ENCODE data around the gene ZNF417. TPM values are rescaled to one million over a fixed set of nuclear protein-coding genes. Genes with fewer than 3 reads are reported as not detected.
"Not testable (repeated sequence)": the region's sequence is repeated elsewhere in the genome, so short reads cannot be mapped to it uniquely, and the experiment has no call there.

The ZNF417 gene
- polyA plus RNA-seq (ENCODE audit: insufficient read length), result 43.8 TPM
- long read RNA-seq, donor 1, partial matches to known transcripts, result 7 of 14 reads
- long read RNA-seq, donor 1, other reads (novel, unspliced or antisense), result 0 of 14 reads
- long read RNA-seq, donor 2, partial matches to known transcripts, result 0 of 1 reads
- long read RNA-seq, donor 2, other reads (novel, unspliced or antisense), result 0 of 1 reads
- long read RNA-seq, donor 3, partial matches to known transcripts, result 0 of 3 reads
- long read RNA-seq, donor 3, other reads (novel, unspliced or antisense), result 0 of 3 reads
- long read RNA-seq, donor 4, result 0 reads
- long read RNA-seq, donor 5, partial matches to known transcripts, result 0 of 1 reads
- long read RNA-seq, donor 5, other reads (novel, unspliced or antisense), result 0 of 1 reads
- long read RNA-seq, donor 6, partial matches to known transcripts, result 0 of 2 reads
- long read RNA-seq, donor 6, other reads (novel, unspliced or antisense), result 0 of 2 reads
- long read RNA-seq, donor 7, partial matches to known transcripts, result 0 of 2 reads
- long read RNA-seq, donor 7, other reads (novel, unspliced or antisense), result 0 of 2 reads
- long read RNA-seq, donor 8, result 0 reads

DNA sequence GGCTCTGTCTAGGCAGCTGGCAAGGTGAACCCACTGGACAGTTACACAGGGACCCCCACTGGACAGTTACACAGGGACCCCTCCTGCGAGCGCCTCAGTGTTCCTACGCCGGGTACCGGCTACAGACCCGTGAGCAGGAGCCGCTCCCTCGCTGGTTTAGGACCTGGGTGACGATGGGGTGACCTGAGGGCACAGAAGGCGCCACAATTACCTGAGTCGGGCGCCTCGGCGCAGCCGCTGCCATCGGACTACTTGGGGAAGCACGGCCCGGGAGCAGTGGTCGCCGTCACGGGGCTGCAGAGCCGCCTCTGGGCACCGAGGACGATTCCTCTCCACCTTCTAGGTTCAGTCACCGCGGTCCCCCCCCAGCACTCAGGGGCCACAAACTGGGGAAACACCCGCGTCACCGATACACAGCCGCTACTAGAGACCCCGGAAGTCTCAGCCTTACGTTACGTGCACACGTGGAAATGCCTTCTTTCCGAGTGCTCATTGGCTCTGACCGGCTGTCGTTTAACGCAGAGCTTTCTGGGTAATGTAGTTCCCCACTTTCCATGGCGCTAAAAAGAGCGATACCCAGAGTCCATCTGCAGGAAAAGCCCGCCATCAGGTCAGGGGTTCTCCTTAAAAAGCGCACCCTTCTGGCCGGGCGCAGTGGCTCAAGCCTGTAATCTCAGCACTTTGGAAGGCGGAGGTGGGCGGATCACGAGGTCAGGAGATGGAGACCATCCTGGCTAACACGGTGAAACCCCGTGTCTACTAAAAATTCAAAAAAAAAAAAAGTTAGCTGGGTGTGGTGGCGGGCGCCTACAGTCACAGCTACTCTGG lies at the start of gene ZNF417:
ZNF417 (minus strand) TSS at position 425 of the 828 bp plus-strand sequence; CDS start at position 244, 181 bp downstream.
- DNase-seq, result peak; percentile 93

- DNase-seq, result no peak
Observed at GRCh38 chr19:57964761-57965160, 48.4 kb upstream of the ZNF417 start.

DNA sequence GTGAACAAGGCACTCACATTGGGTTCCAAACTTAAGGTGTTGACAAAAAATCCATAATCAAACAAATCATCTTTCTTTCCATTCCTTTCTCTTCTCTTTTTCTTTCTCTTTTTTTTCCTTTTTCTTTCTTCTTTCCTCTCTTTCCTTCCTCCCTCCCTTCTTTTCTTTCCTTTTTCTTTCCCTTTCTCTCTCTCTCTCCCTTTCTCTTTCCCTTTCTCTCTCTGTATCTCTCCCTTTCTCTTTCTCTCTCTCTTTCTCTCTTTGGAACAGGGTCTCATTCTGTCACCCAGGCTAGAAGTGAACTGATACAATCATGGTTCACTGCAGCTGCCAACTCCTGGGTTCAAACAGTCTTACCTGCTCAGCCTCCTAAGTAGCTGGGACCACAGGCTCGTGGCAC lies 45.4 kb upstream of the ZNF417 start:
- DNase-seq, result no peak

DNA sequence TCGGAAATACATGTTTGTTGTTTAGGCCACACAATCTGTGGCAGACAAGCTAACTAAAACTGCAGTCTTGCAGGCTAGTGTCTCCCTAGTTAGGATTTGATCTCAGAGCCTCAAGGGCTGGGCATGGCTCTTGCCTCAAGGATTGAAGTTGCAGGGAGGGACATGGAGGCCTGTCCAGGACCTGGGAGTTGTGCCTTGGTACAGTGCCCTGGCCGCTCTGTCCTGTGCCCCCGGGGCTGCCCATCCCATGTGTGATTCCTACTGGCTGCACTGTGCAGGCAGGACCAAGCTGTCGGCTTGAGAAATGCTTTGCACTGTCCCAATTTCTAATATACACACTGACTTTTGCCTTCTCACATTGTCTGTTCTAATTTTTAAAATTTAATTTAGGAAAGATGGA lies 38.6 kb upstream of the ZNF417 start:
- DNase-seq, result no peak

DNA sequence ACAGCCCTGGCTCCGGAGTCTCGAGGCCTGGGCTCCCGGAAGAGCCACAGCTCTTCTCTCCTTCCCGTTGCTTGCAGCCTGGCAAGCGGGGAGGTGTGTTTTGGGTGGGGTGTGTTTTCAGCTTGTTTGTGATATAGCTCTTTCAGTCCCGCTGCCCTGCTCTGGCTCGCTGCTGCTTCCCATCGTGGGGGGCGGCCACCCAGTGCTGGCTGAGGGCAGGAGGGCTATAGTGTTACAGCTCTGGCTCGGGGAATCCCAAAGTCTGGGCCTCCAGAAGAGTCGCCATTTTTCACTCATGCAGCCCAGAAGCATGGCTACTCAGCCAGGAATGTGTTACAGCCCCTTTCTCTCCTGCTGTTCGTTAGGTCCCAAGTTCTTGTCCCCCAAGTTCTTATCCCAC lies 33.3 kb upstream of the ZNF417 start:
- DNase-seq, result no peak

DNA sequence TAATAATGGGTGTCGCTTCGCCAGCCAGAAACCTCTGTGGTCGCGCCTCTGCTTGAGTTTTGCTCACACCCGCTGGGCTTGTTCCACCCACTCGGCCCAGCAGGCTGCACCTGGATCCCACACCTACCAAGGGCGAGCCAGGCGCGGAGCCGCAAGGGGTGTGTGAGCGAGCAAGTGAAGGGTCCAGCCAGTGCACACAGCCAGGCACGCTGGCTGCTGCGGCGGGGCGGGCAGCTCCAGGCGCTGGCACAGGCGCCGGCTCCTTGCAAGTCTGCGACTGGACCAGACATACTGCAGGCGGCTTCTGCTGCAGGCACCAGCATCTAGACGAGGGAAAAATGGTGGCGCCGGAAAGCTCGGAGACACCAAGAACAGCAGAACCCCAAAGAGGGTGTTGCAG lies 32.9 kb upstream of the ZNF417 start:
- DNase-seq, result no peak

- DNase-seq, result peak; percentile 97
Observed at GRCh38 chr19:57947419-57948134, 31.2 kb upstream of the ZNF417 start, which contains the start of gene ZNF256. Gene ZNF256, minus strand, starts transcription at chr19:57947706. Its CDS starts 232 bp downstream, at chr19:57947474.

DNA sequence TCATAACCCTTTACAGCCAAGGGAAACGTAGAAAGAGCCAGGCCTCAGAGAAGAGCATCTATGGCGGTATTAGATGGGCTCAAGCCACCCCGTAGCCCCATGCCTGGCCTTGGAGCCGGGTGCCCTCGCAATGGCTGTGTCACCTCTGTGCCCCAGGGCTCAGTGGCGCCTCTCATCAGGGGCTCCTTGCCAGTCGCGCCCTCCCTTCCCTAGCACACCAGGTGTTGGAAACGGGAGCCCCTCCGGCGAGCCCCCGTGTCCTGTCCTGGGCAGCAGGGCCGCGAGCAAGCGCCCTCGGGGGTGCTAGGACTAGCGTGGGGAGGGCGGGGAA lies 30.7 kb upstream of the ZNF417 start:
- no peak for DNase-seq

GRCh38 chr19:57946316-57946715 lies 29.9 kb upstream of the ZNF417 start:
- DNase-seq, result no peak

DNA sequence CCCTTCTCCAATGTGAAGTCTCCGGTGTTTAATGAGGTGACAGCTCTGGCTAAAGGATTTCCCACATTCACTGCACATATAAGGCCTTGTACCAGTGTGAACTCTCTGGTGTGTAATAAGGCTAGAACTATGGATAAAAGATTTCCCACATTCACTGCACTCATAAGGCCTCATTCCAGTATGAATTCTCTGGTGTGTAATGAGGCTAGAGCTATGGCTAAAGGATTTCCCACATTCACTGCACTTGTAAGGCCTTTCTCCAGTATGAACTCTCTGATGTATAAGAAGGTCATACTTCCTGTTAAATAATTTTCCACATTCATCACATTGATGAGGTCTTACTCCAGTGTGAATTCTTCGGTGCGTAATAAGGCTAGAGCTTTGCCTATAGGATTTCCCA lies 25.2 kb upstream of the ZNF417 start:
- DNase-seq, result no peak

GRCh38 chr19:57935731-57936130 lies 19.3 kb upstream of the ZNF417 start:
- no peak for DNase-seq

- peak; percentile 88 for DNase-seq
Observed at GRCh38 chr19:57934820-57935665, 18.7 kb upstream of the ZNF417 start, which contains the start of gene ZNF418. Gene ZNF418, minus strand, starts transcription at chr19:57935402. Its CDS starts 1,580 bp downstream, at chr19:57933822.

GRCh38 chr19:57927587-57927986 lies 11.2 kb upstream of the ZNF417 start:
- DNase-seq, result no peak

DNA sequence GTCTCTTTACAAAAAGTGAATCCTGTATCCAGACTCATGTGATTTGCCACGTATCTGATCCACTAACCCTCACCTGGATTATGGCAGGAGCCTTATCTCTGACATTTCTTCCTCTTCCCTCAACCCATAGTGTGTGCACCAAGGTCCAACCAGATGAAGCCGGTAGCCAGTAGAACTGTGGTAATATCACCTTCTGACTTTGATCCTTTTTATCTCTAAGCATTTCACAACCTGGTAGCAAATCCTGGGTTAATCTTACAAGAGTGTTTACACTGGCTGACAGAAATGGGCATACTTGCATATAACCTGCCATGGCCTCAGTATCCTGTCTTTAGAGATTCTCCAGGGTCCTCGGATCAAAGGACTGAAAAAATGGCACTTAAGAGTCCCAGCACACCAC lies 1.9 kb downstream of the ZNF417 start:
- no peak for DNase-seq

DNA sequence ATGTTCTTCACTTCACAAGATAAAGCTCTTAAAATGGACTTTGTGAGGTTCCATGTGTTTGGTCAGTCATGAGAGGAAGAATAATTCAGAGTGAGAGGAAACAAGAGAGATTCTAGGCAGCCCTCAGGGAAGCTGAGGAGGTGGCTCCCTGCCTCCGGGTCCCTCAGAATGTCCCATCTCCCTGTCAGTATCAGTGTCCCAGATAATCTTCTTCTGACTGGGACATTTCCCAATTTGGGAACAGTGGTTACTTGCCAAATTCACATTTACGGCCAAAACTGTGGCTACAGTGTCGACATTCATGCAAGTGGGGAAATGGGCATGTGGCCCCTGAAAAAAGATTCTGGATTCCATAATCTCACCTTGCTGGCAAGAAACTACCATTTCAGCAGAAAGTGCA lies 9.0 kb downstream of the ZNF417 start:
- no peak for DNase-seq

DNA sequence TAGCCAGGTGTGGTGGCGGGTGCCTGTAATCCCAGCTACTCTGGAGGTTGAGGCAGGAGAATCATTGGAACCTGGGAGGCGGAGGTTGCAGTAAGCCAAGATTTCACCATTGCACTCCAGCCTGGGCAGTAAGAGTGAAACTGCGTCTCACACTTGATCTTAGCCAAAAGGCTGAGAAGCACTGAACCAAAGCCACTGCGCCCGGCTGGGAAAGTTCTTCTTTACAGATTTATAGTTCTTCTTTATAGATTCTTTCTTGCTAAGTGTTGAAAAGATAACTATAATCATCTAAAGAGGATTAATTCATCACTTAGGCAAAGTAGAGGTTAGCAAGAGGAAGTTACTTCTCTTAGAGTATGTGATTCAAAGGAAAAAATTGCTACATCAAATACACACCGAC lies 11.1 kb downstream of the ZNF417 start:
- DNase-seq, result no peak

DNA sequence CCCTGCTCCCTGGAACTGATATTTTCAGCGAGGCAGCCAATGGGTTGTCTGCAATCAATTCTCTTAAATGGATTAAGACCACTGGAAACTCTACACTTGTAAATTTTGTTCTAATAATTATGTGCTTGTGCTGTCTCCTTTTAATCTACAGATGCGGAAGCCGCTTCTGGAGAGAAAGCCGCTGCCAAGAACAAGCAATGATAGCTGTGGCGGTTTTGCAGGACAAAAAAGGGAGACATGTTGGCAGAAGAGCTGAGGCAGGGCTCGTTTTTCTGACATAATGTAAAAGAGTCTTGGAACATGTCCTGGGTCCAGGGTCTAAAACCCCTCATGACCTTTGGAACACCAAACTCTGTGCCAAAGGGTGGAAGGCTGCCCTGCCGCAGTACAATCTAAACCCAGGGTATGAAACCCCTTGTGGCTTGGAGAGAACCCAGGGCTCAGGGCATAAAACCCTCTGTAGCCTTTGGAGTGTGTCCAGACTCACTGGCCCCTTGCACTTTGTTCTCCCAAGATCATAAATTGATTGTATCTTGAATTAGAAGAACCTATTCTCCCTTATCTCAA lies 12.7 kb downstream of the ZNF417 start:
- no peak for DNase-seq

DNA sequence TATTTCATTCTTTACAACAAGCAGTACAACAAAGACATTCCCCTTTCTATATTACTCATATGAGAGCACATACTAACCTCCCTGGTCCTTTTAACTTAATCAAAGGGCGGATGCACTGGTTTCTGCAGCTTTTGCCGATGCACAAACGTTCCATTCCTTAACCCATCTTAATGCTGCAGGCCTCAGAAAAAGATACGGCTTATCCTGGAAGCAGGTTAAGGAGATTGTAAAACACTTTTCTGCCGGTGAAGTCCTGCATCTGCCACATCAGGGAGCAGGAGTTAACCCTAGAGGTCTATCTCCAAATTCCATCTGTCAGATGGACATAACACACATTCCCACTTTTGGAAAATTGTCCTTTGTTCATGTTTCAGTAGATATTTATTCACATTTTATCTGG lies 16.1 kb downstream of the ZNF417 start:
- DNase-seq, result no peak

DNA sequence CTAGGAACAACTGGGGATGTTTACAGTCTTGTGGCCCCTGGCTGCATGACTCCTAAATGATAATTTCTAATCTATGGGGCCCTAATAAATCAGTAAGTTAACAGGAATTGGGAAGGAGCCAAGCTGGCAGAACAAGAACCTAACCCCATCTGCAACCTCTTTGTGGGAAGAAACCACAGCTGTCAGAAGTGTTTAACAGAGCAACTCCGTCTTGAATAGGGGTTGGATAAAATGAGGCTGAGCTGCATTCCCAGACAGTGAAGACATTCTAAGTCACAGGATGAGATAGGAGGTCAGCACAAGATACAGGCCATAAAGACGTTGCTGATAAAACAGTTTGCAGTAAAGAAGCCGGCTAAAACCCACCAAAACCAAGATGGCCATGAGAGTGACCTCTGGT lies 25.7 kb downstream of the ZNF417 start:
- not testable (repeated sequence) for DNase-seq

- peak; percentile 87 for DNase-seq
Observed at GRCh38 chr19:57888560-57889231, 27.7 kb downstream of the ZNF417 start, which contains the start of gene ZNF814. Gene ZNF814, minus strand, starts transcription at chr19:57889037. Its CDS starts 235 bp downstream, at chr19:57888802.
